NT2/D1 (cell line): ENCODE results near the gene HTR5A.

Experiments used
- SUZ12 ChIP-seq: IDR thresholded peaks from 2 replicates; pipeline ENCODE4 v1.6.1; 2011; ENCODE audit not compliant: insufficient read length, insufficient read depth; ENCODE audit errors: extremely low read depth
- YY1 ChIP-seq: IDR thresholded peaks from 2 replicates; pipeline ENCODE4 v1.6.1; 2011; ENCODE audit not compliant: insufficient read length, insufficient read depth

DNA sequence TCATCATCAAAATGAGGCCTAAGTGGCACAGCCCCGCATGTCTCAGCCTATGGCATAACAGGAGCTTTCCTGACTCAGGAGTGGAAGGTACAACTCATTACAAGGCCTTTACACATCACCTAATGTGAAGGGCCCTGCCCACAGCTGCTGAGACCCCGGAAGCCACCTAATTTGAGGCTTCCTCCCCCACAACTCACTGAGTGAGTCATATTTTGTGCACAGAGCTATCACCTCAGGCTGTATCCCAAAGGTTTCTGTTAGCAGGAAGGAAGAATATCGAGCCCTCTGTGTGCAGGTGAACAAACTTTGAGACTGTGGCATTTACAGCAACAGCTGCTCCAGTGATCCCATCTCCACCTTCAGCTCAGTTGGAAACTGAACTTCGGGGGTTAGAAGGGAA, 20.6 kb downstream of the HTR5A start:
- TF ChIP-seq YY1 (no peak), SUZ12 (no peak)
